AG09319 (cell line): ENCODE measurements around the gene KRTAP20-1.

Experiments used
- DNase-seq: peaks from one replicate; pipeline ENCODE4 v3.0.0-alpha.2; 2010; ENCODE audit warnings: low read depth; ENCODE audit errors: extremely low read depth
- CTCF ChIP-seq: IDR thresholded peaks from 2 replicates; pipeline ENCODE4 v1.5.1; 2011; ENCODE audit warnings: low read depth, mild to moderate bottlenecking, inconsistent platforms, low read length, moderate library complexity

Gene KRTAP20-1

DNA sequence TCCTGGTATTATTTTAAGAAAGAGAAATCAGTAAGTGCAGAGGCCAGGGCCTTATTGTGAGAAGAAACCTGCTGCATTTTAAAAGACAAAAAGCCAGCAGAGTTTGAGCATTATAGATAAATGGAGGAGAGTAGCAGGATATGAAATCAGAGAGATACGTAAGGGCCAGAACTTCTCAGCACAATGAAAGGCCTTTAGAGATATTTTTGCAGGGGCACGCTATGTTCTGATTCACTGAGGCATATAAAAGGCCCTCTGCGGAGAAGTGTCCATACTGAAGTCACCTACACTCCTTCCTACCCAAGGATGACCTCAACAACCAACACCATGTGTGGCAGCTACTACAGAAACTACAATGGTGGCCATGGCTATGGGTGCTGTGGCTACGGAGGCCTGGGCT lies 24.1 kb upstream of the KRTAP20-1 start, which contains the start of gene KRTAP6-3:
KRTAP6-3 (plus strand) TSS at position 301 of the 400 bp plus-strand sequence; CDS start at position 307, 6 bp downstream.
- no peak for DNase-seq
- no peak for TF ChIP-seq CTCF

DNA sequence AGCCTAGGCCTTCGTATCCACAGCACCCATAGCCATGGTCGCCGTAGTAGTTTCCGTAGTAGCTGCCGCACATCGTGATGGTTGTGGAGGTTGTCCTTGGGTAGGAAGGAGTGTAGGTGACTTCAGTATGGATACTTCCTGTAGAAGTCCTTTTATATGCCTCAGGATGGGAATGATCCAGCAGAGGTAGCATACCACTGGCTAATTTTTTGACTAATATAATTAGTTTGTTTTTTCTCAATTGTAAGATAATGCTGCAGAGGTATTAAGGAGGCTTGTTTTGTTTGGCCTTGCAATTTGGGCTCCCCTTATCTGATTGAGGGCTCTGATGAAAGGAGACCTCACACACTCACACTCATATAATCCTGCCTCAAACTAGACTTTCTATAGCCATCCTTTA lies 17.4 kb upstream of the KRTAP20-1 start, which contains the start of gene KRTAP6-2:
KRTAP6-2 (minus strand) TSS at position 101 of the 400 bp plus-strand sequence; CDS start at position 73, 28 bp downstream.
- no peak for DNase-seq
- TF ChIP-seq CTCF = no peak

- DNase-seq = no peak
- TF ChIP-seq CTCF = no peak
Measured at GRCh38 chr21:30600787-30601186, 15.4 kb upstream of the KRTAP20-1 start, which contains the start of gene KRTAP22-1. Gene KRTAP22-1 (plus strand): TSS chr21:30601087.

DNA sequence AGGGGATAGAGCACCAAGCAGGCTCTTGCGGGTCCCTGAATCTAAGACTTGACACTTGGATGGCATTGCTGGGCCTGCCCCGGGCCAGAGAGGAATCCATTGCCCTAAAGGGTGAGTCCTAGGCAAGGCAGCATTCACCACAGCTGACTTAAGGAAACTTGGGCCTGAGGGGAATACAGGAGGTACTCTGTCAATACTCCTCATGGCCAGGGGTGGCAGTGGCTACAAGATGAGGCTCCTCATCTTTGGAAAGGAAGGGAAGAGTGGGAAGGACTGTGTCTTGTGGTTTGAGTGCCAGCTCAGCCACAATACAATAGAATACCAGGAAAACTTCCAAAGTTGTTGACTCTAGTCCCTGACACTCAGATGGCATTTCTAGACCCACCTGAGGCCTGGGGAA lies 10.3 kb upstream of the KRTAP20-1 start:
- DNase-seq = no peak
- TF ChIP-seq CTCF = no peak

DNA sequence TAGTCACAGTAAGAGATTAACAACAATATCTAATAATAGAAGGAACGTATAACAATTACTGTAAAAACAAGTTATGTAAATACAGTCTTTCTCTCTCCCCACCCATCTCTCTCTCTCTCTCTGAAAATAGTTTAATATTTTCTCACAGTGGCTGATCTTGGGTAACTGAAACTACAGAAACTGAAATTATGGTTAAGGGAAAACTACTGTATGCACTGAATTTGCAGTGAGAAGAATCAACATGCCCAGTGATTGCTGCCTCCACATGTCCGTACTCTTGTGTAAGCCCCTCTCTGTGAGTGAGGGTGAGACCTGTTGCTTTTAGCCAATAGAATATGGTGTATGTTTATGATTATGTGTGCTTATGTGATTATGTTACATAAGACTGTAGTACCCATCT lies 4.1 kb upstream of the KRTAP20-1 start:
- TF ChIP-seq CTCF = no peak
- DNase-seq = no peak

GRCh38 chr21:30613836-30614235 lies 2.4 kb upstream of the KRTAP20-1 start, which contains the start of gene KRTAP6-1:
Gene KRTAP6-1 (minus strand): TSS chr21:30613930. CDS start chr21:30613904, 26 bp downstream.
- no peak for TF ChIP-seq CTCF
- no peak for DNase-seq

GRCh38 chr21:30615199-30615598 lies 1.0 kb upstream of the KRTAP20-1 start:
- no peak for DNase-seq
- no peak for TF ChIP-seq CTCF
